GDM1 (cell line): ENCODE results near the gene BTF3L4.
A peak's percentile ranks its signal among the peaks of the same experiment; 100 is the strongest.
"Not testable (repeated sequence)": the region's sequence is repeated elsewhere in the genome, so short reads cannot be mapped to it uniquely, and the experiment has no call there.

Source experiments
- DNase-seq: peaks from one replicate; lab custom pipeline; 2025; lab: John Stamatoyannopoulos, UW

BTF3L4 gene

GRCh38 chr1:52055066-52055865 lies 829 bp upstream of the BTF3L4 start, which contains the start of gene TXNDC12:
Gene TXNDC12 (minus strand): TSS chr1:52055191. CDS start chr1:52055096, 95 bp downstream.
- peak; percentile 74 for DNase-seq

- no peak for DNase-seq
Observed at GRCh38 chr1:52055866-52056162, 281 bp upstream of the BTF3L4 start.

GRCh38 chr1:52056937-52057231 lies 789 bp downstream of the BTF3L4 start:
- DNase-seq = no peak

DNA sequence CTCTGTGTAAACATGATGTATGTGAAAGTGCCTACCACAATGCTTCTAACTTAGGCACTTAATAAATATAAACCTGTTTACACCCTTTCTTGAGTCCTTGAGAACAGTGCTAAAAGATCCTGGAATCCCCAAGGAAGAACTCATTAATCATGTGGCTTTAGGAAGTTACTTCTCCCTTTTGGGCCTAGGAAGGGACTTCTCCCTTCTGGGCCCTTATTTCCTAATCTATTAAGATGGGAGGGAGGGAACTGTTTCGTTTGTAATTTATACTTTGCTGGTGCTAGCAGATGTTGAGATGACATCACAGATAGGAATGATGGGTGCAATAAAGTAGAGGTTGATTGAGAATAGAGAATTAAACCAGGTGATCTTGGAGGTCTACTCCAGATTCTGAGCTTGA lies 1.2 kb downstream of the BTF3L4 start:
- DNase-seq = no peak

DNA sequence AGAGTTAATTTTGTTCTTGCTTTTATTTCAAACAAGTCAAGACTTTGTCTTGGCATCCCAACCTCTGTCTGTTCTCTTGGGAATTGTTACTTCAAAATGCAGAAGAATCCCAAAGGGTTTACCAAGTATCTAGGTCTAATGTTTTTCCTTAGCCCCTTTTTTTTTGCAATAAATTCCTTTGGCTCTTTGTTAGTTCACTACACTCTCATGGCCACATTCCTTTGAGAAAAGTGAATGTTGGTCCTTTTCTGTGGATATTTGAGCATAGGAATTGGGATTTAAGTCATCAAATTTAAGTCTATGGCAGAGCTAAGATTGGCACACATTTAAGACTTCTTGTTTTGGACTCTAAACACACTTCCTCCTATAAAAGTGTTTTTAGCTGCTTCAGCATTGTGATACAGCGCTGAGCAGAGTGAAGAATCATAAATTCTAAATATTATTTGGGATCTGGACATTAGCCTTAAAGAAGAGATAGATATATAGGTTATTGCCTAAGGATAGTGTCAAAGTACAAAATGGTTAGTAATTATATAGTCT lies 1.9 kb downstream of the BTF3L4 start:
- no peak for DNase-seq

- no peak for DNase-seq
Observed at GRCh38 chr1:52059321-52059720, 3.2 kb downstream of the BTF3L4 start.

DNA sequence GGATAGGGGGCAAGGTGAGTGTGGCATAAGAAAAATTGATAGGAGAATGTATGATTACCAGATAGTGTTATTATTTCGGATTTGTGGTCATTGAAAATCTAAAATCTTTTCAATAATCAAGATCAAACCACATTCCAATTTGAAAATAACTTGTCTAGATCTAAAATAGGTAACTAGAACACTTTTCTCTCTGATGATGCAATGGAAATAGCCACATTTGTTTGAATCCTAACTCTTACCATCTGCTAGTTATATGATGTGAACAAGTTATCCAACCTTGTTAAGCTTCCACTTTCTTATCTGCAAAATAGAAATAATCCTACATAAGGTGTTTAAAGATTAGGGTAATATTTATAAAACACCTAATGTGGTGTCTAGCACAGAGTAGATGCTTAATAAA lies 3.8 kb downstream of the BTF3L4 start:
- DNase-seq = no peak

- DNase-seq = no peak
Observed at GRCh38 chr1:52060822-52061221, 4.7 kb downstream of the BTF3L4 start.

- DNase-seq = no peak
Observed at GRCh38 chr1:52063192-52063591, 7.1 kb downstream of the BTF3L4 start.

DNA sequence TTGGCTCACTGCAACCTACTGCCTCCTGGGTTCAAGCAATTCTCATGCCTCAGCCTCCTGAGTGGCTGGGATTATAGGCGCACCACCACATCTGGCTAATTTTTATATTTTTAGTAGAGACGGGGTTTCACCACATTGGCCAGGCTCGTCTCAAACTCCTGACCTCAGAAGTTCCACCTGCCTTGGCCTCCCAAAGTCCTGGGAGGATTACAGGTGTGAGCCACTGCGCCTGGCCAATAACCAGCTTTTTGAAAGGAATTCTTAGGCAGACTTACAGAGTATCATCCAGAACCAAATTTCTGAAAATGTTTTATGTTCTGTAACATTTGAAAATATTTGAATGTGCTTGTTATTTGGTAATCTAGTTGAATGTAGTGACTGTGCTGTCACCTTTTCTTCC lies 14.6 kb downstream of the BTF3L4 start:
- DNase-seq = no peak

DNA sequence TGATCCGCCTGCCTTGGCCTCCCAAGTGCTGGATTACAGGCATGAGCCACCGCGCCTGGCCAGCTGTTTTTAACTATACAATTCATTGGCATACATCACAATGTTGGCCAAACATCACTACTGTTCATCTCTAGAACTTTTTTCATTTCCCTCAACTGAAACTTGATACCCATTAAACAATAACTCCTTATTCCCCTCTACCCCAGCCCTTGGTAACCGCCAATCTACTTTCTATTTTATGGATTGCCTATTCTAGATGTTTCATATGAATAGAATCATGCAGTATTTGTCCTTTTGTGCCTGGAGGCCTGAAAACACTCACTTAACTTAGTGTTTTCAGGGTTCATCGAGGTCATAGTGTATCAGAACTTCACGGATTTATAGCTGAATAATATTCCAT lies 16.2 kb downstream of the BTF3L4 start:
- DNase-seq = no peak

- DNase-seq = not testable (repeated sequence)
Observed at GRCh38 chr1:52077277-52077676, 21.2 kb downstream of the BTF3L4 start.

- DNase-seq = no peak
Observed at GRCh38 chr1:52080014-52080415, 23.9 kb downstream of the BTF3L4 start.

DNA sequence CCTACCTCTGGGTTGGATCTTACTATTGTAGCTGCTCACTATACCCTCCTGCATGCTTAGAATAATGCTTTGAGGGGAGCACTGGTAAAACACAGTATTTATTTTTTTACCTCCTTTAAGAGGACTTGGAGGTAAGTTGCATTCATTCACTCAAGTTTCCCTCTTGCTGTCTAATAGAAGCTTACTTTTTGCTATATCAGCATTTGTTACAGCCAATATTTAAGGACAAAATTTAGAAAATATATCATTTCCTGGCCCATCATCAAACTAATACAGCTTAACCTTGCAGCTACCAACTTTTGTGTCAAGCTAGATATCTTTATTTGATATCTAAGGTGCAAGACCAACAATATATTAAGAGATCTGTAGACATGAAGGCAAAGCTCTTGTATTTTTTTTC lies 31.8 kb downstream of the BTF3L4 start:
- DNase-seq = not testable (repeated sequence)

DNA sequence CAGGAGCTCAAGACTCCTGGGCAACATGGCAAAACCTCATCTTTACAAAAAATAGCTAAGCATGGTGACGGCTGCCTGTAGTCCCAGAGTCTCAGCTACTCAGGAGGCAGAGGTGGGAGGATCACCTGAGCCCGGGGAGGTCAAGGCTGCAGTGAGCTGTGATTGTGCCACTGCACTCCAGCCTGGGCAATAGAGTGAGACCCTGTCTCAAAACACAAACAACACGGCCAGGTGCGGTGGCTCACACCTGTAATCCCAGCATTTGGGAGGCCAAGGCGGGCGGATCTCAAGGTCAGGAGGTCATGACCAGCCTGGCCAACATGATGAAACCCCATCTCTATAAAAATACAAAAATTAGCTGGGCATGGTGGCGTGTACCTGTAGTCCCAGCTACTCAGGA lies 38.2 kb downstream of the BTF3L4 start:
- not testable (repeated sequence) for DNase-seq

- no peak for DNase-seq
Observed at GRCh38 chr1:52096216-52096615, 40.1 kb downstream of the BTF3L4 start.

DNA sequence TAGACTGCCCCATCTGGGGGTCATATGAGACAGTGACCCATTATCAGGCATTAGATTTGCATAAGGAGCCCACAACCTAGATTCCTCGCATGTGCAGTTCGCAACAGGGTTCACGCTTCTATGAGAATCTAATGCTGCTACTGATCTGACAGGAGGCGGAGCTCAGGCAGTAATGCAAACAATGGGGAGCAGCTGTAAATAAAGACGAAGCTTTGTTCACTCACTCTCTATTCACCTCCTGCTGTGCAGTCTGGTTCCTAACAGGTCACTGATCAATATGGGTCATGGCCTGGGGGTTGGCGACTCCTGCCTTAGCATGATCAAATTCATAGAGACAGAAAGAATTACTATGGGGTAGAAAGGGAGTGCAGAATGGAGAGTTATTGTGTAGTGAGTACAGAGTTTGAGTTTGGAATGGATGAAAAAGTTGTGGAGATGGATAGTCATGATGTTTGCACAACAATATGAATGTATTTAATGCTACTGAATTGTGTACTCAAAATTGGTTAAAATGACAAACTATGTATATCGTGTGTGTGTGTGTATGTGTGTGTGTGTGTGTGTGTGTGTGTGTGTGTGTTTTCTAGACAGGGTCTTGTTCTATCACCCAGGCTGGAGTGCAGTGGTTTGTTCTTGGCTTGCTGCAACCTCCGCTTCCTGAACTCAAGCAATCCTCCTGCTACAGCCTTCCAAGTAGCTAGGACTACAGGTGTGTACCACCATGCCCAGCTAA lies 42.2 kb downstream of the BTF3L4 start:
- no peak for DNase-seq

- no peak for DNase-seq
Observed at GRCh38 chr1:52102336-52103013, 46.4 kb downstream of the BTF3L4 start.

GRCh38 chr1:52111492-52111891 lies 55.4 kb downstream of the BTF3L4 start:
- peak; percentile 47 for DNase-seq

GRCh38 chr1:52112489-52112888 lies 56.4 kb downstream of the BTF3L4 start:
- DNase-seq = no peak

GRCh38 chr1:52119301-52120079 lies 63.4 kb downstream of the BTF3L4 start:
- DNase-seq = no peak

GRCh38 chr1:52122384-52122783 lies 66.3 kb downstream of the BTF3L4 start:
- DNase-seq = no peak
